HL-60 (cell line): ENCODE measurements around the gene OR10D3.

Source experiments
- DNase-seq, 2 experiments: peaks; one replicate each; pipeline ENCODE4 v3.0.0-alpha.2; 2010 to 2020; ENCODE audit warnings: low read depth in 1 of 2, low spot score in 1 of 2
- H3K27ac ChIP-seq: fragments of 250-450 bp; sonication (Bioruptor Pico); replicated peaks from 2 replicates; pipeline ENCODE4 v1.5.1; 2020; ENCODE audit warnings: mild to moderate bottlenecking, moderate library complexity
- H3K27me3 ChIP-seq: fragments of 250-450 bp; sonication (Bioruptor Pico); 2 replicates; pipeline ENCODE4 v1.5.1; 2021; ENCODE audit warnings: mild to moderate bottlenecking, moderate library complexity; ENCODE audit not compliant: insufficient read depth, poor library complexity, severe bottlenecking
- H3K4me3 ChIP-seq: replicated peaks from 2 replicates; pipeline ENCODE4 v1.5.1; 2011; ENCODE audit warnings: mild to moderate bottlenecking, control low read depth, low read length; ENCODE audit not compliant: insufficient read depth
- CTCF ChIP-seq: IDR thresholded peaks from one replicate; pipeline ENCODE4 v1.5.1; 2011; ENCODE audit warnings: low read length, control low read depth, inconsistent platforms; ENCODE audit not compliant: insufficient read depth
- GABPA ChIP-seq: IDR thresholded peaks from 2 replicates; pipeline ENCODE4 v1.6.1; 2012; ENCODE audit warnings: low read depth
- POLR2AphosphoS5 ChIP-seq: IDR thresholded peaks from 2 replicates; pipeline ENCODE4 v1.6.1; 2012; ENCODE audit warnings: low read depth
- REST ChIP-seq: IDR thresholded peaks from 2 replicates; pipeline ENCODE4 v1.6.1; 2012; ENCODE audit warnings: low read depth; ENCODE audit not compliant: insufficient replicate concordance
- SPI1 ChIP-seq: IDR thresholded peaks from 2 replicates; pipeline ENCODE4 v1.6.1; 2012; ENCODE audit warnings: low read depth, mild to moderate bottlenecking, borderline replicate concordance

OR10D3 gene

DNA sequence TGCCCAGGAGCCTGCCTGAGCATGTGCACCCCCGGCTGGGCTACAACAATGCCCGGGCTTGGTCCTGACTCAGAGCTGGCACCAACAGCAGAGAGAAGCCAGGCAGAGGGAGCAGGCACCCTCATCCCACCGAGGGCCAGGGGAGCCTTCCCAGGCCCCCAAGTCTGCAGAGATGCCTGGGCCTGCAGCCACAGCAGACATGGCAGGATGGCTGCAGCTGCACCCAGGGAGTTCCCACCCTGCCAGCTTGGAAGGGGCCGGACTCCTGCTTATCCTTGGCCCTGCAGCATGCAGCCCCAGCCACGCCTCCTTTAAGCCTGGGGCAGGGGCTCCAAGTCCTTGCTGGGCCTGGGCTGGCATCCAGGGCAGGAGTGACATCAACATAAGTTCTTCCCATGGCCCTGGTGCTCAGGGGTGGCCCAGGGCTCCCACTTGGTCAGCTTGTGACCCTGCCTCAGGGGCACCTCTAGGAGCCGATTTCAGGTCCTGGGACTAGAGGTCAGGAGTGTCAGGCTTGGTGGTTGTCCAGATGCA, 26.7 kb downstream of the OR10D3 start:
- TF ChIP-seq REST (no peak), SPI1 (no peak), POLR2AphosphoS5 (no peak), CTCF (no peak), GABPA (no peak)
- no peak overlapping the region for H3K27ac ChIP-seq
- H3K4me3 ChIP-seq = no peak overlapping the region
- no peak for DNase-seq
- H3K27me3 ChIP-seq = no peaks in the 10 kb centered on the region

DNA sequence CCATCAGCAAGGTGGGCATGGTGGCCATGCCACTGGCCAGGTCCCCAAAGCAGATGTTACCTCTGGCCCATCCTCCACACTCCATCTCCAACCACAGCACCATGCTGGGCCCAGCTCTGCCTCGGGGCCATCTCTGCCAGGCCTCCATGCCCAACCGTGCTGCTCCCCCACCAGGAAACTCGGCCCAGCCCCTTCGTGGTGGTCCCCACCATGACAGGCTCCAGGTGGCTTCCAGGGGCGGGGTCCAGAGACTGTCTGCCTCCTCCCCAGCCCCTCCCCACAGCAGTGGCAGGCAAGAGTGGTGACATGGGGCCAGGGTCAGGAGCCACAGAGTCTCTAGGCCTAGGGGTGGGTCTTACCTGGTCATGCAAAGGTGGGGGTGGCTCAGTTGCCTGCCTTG, 27.3 kb downstream of the OR10D3 start:
- no peak overlapping the region for H3K4me3 ChIP-seq
- TF ChIP-seq REST = no peak
- no peak for TF ChIP-seq POLR2AphosphoS5
- TF ChIP-seq GABPA = no peak
- no peaks in the 10 kb centered on the region for H3K27me3 ChIP-seq
- no peak overlapping the region for H3K27ac ChIP-seq
- no peak for DNase-seq

DNA sequence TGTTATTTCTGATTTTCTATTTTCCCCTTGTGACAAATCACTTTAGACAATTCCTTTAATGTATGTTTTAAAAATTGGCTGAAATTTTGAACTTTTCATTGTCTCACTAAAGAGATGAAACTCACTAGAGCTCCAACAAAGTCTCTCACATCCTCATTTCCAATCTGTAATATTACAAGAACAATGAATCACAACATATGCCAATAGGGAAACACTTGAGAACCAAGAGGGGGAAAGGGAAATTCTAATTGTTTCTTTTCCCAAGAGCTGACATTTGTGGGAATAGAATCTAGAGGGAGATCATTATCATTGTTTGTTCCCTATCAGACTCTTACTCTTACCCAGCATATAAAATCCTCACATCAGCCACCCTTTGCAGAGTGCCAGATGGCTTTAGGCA, 28.2 kb downstream of the OR10D3 start:
- H3K4me3 ChIP-seq = no peak overlapping the region
- TF ChIP-seq SPI1 = no peak
- TF ChIP-seq GABPA = no peak
- TF ChIP-seq CTCF = no peak
- no peak for TF ChIP-seq POLR2AphosphoS5
- TF ChIP-seq REST = no peak
- H3K27ac ChIP-seq = no peak overlapping the region
- no peaks in the 10 kb centered on the region for H3K27me3 ChIP-seq
- no peak for DNase-seq

DNA sequence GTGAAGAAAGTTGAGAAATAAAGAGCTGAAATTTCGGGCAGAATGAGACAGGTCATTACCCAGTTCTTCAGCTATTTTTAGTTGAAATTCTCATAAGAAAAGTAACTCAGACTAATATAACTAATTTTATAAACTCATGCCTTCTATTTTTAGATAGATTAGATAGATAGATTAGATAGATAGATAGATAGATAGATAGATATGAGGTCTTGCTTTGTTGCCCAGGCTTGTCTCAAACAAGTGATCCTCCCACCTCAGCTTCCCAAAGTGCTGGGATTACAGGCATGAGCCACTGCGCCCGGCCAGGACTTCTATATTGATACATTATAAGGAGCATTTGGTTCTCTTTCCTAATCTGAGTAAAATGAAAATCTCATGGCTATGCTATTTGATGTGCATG, 30.9 kb downstream of the OR10D3 start:
- TF ChIP-seq GABPA (no peak), POLR2AphosphoS5 (no peak), SPI1 (no peak), CTCF (no peak), REST (no peak)
- no peaks in the 10 kb centered on the region for H3K27me3 ChIP-seq
- no peak overlapping the region for H3K27ac ChIP-seq
- H3K4me3 ChIP-seq = no peak overlapping the region
- no peak for DNase-seq
